GM12878 (cell line): ENCODE data around the gene TBCE. TPM values are rescaled to one million over a fixed set of nuclear protein-coding genes. Genes with fewer than 3 reads are reported as not detected.

ENCODE experiments used
- ATAC-seq: fragments of 200-7000 bp; cut with Tn5 transposase; 3 replicates; pipeline ENCODE4 v1.9.1; 2020; ENCODE audit warnings: mild to moderate bottlenecking, moderate library complexity
- BruUV-seq: library from RNA; stranded (reverse); fragments of 400-500 nt; replicated peaks from 2 replicates; lab custom pipeline; 2021; lab: Mats Ljungman, UMichigan
- CTCF ChIA-PET: fragments of 300-600 bp; sonication (Branson Sonifier 250); formaldehyde crosslinking; extraction: SDS; loops from one replicate; lab custom pipeline; 2021; ENCODE audit warnings: inconsistent platforms; lab: Yijun Ruan, JAX
- POLR2A ChIA-PET: fragments of 350-600 bp; formaldehyde crosslinking; extraction: SDS; loops from one replicate; lab custom pipeline; 2021; ENCODE audit warnings: inconsistent platforms; lab: Charles Lee
- RAD21 ChIA-PET: fragments of 300-600 bp; sonication (Branson Sonifier 250); formaldehyde crosslinking; loops from one replicate; lab custom pipeline; 2023; ENCODE audit warnings: antibody characterized with exemption; ENCODE audit not compliant: unreplicated experiment; lab: Charles Lee
- SMC1A ChIA-PET: fragments of 300-600 bp; sonication (Branson Sonifier 250); formaldehyde crosslinking; loops from one replicate; lab custom pipeline; 2023; ENCODE audit not compliant: unreplicated experiment, uncharacterized antibody; lab: Charles Lee
- DNase-seq: peaks from one replicate; pipeline ENCODE4 v3.0.0-alpha.2; 2011; ENCODE audit warnings: low read depth, low spot score
- FAIRE-seq: peaks from 3 replicates; lab custom pipeline; 2011; peaks lifted over from hg19 to GRCh38; lab: Jason Lieb, UNC
- H2AFZ ChIP-seq: 2 replicates; pipeline ENCODE4 v1.6.0; 2011; ENCODE audit warnings: low read depth, low read length, control low read depth; ENCODE audit not compliant: control insufficient read depth
- H3K27ac ChIP-seq: 2 replicates; pipeline ENCODE4 v1.5.1; 2011; ENCODE audit warnings: control low read depth; ENCODE audit not compliant: control insufficient read depth, insufficient read depth
- H3K27me3 ChIP-seq, 2 experiments: replicated peaks in 1 of 2; 2 replicates each; pipeline versions ENCODE4 v1.6.0 to v1.6.1; 2011; ENCODE audit warnings: low read length in 1 of 2; ENCODE audit not compliant: control insufficient read depth in 2 of 2, insufficient read depth in 2 of 2
- H3K36me3 ChIP-seq, 2 experiments: 2 replicates each; pipeline ENCODE4 v1.5.1; 2011; ENCODE audit warnings: low read length in 1 of 2; ENCODE audit not compliant: control insufficient read depth in 2 of 2, insufficient read depth in 2 of 2
- H3K4me1 ChIP-seq: 2 replicates; pipeline ENCODE4 v1.6.1; 2011; ENCODE audit warnings: mild to moderate bottlenecking, low read length, moderate library complexity, mixed read lengths; ENCODE audit not compliant: control insufficient read depth, insufficient read depth
- H3K4me2 ChIP-seq: 2 replicates; pipeline ENCODE4 v1.6.0; 2011; ENCODE audit warnings: control low read depth; ENCODE audit not compliant: control insufficient read depth, insufficient read depth
- H3K4me3 ChIP-seq: fragments of 200-600 bp; sonication (generic); 2 replicates; pipeline ENCODE4 v1.5.1; 2016
- H3K79me2 ChIP-seq: 2 replicates; pipeline ENCODE4 v1.6.0; 2011; ENCODE audit warnings: low read length; ENCODE audit not compliant: control insufficient read depth, insufficient read depth
- H3K9ac ChIP-seq: 2 replicates; pipeline ENCODE4 v1.8.0; 2011; ENCODE audit warnings: low read length, control low read depth, mixed read lengths; ENCODE audit not compliant: control insufficient read depth, insufficient read depth
- H3K9me3 ChIP-seq: replicated peaks from 3 replicates; pipeline ENCODE4 v1.5.1; 2011; ENCODE audit warnings: mild to moderate bottlenecking, low read length; ENCODE audit not compliant: control insufficient read depth, insufficient read depth
- H4K20me1 ChIP-seq: 2 replicates; pipeline ENCODE4 v1.6.0; 2011; ENCODE audit not compliant: control insufficient read depth, insufficient read depth
- HDAC6 ChIP-seq: fragments of 200-600 bp; sonication (generic); IDR thresholded peaks from one replicate; pipeline ENCODE4 v1.8.0; 2017; ENCODE audit warnings: antibody characterized with exemption; ENCODE audit not compliant: unreplicated experiment
- HDGF ChIP-seq: fragments of 450-650 bp; IDR thresholded peaks from 2 replicates; pipeline ENCODE4 v1.6.1; 2016; ENCODE audit warnings: antibody characterized with exemption
- IKZF1 ChIP-seq: fragments of 450-650 bp; conservative IDR thresholded peaks from 2 replicates; pipeline ENCODE4 v1.6.1; 2017; ENCODE audit warnings: antibody characterized with exemption, mild to moderate bottlenecking
- KDM1A ChIP-seq: fragments of 200-600 bp; sonication (generic); IDR thresholded peaks from 2 replicates; pipeline ENCODE4 v1.6.1; 2016; ENCODE audit warnings: borderline replicate concordance
- MEF2A ChIP-seq: IDR thresholded peaks from 2 replicates; pipeline ENCODE4 v1.6.1; 2011; ENCODE audit warnings: low read depth, mild to moderate bottlenecking, low read length, moderate library complexity; ENCODE audit not compliant: insufficient read depth
- MEF2B ChIP-seq: fragments of 450-650 bp; IDR thresholded peaks from 2 replicates; pipeline ENCODE4 v1.6.1; 2018; ENCODE audit warnings: mild to moderate bottlenecking, moderate library complexity; ENCODE audit not compliant: partially characterized antibody, poor library complexity, severe bottlenecking
- NR2F1 ChIP-seq: fragments of 450-650 bp; conservative IDR thresholded peaks from 2 replicates; pipeline ENCODE4 v1.6.1; 2017; ENCODE audit warnings: mild to moderate bottlenecking
- RAD51 ChIP-seq: fragments of 450-650 bp; IDR thresholded peaks from 2 replicates; pipeline ENCODE4 v1.6.1; 2016; ENCODE audit warnings: moderate library complexity, mild to moderate bottlenecking, inconsistent platforms
- SIN3A ChIP-seq: IDR thresholded peaks from 2 replicates; pipeline ENCODE4 v1.6.1; 2012; ENCODE audit warnings: low read depth, low read length, improper control_type of control experiment
- SUPT20H ChIP-seq: IDR thresholded peaks from 2 replicates; pipeline ENCODE4 v1.6.1; 2011; ENCODE audit warnings: low read depth, mild to moderate bottlenecking, low read length, moderate library complexity, borderline replicate concordance; ENCODE audit not compliant: control insufficient read depth
- SUZ12 ChIP-seq: fragments of 200-600 bp; sonication (generic); IDR thresholded peaks from one replicate; pipeline ENCODE4 v1.6.1; 2018; ENCODE audit warnings: antibody characterized with exemption, mild to moderate bottlenecking; ENCODE audit not compliant: unreplicated experiment
- YY1 ChIP-seq: IDR thresholded peaks from 2 replicates; pipeline ENCODE4 v1.6.1; 2011; ENCODE audit warnings: low read depth, mild to moderate bottlenecking, low read length
- ZNF384 ChIP-seq: IDR thresholded peaks from 2 replicates; pipeline ENCODE4 v1.6.1; 2012; ENCODE audit warnings: low read depth, mild to moderate bottlenecking, low read length, improper control_type of control experiment, borderline replicate concordance
- WGBS: methylation state at CpG from one replicate; pipeline ENCODE4 v1.1.6; 2016; ENCODE audit warnings: low lambda C conversion rate; ENCODE audit not compliant: insufficient replicate concordance, insufficient coverage; ENCODE audit errors: missing lambda C conversion rate; 5-methylcytosine and 5-hydroxymethylcytosine counted together
- in situ Hi-C: fragments of 300-500 bp; cut with MboI; formaldehyde crosslinking; loops from 9 replicates; pipeline ENCODE4 v1.14.3; 2018; ENCODE audit warnings: mixed read lengths
- intact Hi-C: fragments of 100-400 bp; cut with micrococcal nuclease; formaldehyde crosslinking; loops from one replicate; pipeline ENCODE4 v1.14.2; 2022; ENCODE audit not compliant: unreplicated experiment
- polyA plus RNA-seq, 11 experiments: library from polyadenylated mRNA; depleted of rRNA in 4 of 11; unstranded in 6 of 11; stranded (reverse) in 5 of 11; fragments of >200 nt; fragmentation: Nextera tagmentation in 4 of 11; fragmentation: Illumina TruSeq in 1 of 11; extraction: Ambion mirVana in 4 of 11; extraction: Trizol in 1 of 11; gene quantifications; 1 replicate in 1 of 11; 2 replicates in 10 of 11; pipeline versions ENCODE4 v1.2.1 to v1.2.3, GENCODE V29; 2011 to 2016; ENCODE audit warnings: inconsistent platforms in 2 of 11, missing spikeins in 2 of 11, low read depth in 1 of 11
- total RNA-seq, 4 experiments: library from RNA; depleted of rRNA in 3 of 4; stranded (reverse); fragments of >200 nt in 3 of 4; fragmentation: Illumina TruSeq in 1 of 4; extraction: Trizol in 1 of 4; gene quantifications; 2 replicates each; pipeline versions ENCODE4 v1.2.1 to v1.2.3, GENCODE V29; 2013 to 2021
- TF ChIP-seq, protein P1 (sequence below): fragments of 150-350 bp; IDR thresholded peaks from 2 replicates; pipeline ENCODE4 v1.6.1; 2014; ENCODE audit warnings: mild to moderate bottlenecking, low read depth, low read length

The TBCE gene
- total and polyA plus RNA-seq, 10 of the 15 experiments (the other 5 are each of a cell fraction or from before 2014, with no cell fraction given), result 22.7 to 48.7 (median 29.2) TPM

DNA sequence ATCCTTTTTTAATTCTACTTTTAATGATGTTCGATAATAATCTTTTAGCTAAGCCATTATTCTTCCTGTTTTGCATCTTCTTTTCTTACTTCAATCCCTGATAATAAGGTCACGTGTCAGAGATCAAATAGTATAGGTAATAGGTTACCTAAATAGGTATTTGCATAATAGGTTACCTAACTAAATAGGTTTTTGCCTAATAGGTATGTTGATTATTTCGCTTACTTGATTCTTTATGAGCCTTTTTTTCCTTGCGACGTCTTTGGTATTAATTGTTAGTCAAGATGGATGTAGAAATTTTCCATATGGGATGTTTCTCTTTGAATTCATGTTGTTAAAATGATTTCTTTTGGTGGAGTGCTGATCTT lies 36.3 kb upstream of the TBCE start:
- peak overlapping the region; percentile 92; the same call in 1 of the 2 replicates for H3K4me3 ChIP-seq
- H2AFZ ChIP-seq, result no peak overlapping the region
- ATAC-seq (no peak), DNase-seq (no peak), FAIRE-seq (no peak)
- H3K9me3 ChIP-seq, result no peaks in the 10 kb centered on the region
- ChIA-PET CTCF (interaction anchor here (1.1 to 3.6 kb wide), 10 partner anchors 10 to 169 kb away, joined by 3 to 23 read pairs (median 8); no protein-coding TSS in a partner anchor), RAD21 (interaction anchor here (1.2 to 2.5 kb wide), 4 partner anchors 70 to 86 kb away, joined by 3 to 8 read pairs (median 6); no protein-coding TSS in a partner anchor), SMC1A (interaction anchor here (0.7 to 4.5 kb wide), 12 partner anchors 11 to 235 kb away, joined by 3 to 38 read pairs (median 5); no protein-coding TSS in a partner anchor), POLR2A (interaction anchor here (0.8 to 1.9 kb wide), 2 partner anchors 56 to 173 kb away, joined by 3 to 5 read pairs; partner anchors contain the start of gene B3GALNT2)
- no peaks in the 10 kb centered on the region for H3K27me3 ChIP-seq
- peak overlapping the region; percentile 78 for H3K4me2 ChIP-seq
- H4K20me1 ChIP-seq, result no peaks in the 10 kb centered on the region
- peaks cover 0 to 6% of the 10 kb centered on the region in 2 experiments; a peak in 1 of 4 replicates for H3K36me3 ChIP-seq
- in situ Hi-C loops, result no loop called here
- BruUV-seq, result no TSS peak
- intact Hi-C loops, result loop anchor here (2.0 kb wide), 1 partner anchor 84 kb away; no protein-coding TSS in a partner anchor
- TF ChIP-seq NR2F1, result no peak
- TF ChIP-seq RAD51, result peak; percentile 56; the same call in 1 of the 2 replicates
- WGBS, result 72% methylated on average over 5 of the region's 5 CpGs
- H3K27ac ChIP-seq, result no peak overlapping the region
- peaks cover 66% of the 10 kb centered on the region for H3K79me2 ChIP-seq
- H3K9ac ChIP-seq, result peak overlapping the region; percentile 41; the same call in 1 of the 2 replicates
- peaks cover 8% of the 10 kb centered on the region; the same call in 1 of the 2 replicates for H3K4me1 ChIP-seq

DNA sequence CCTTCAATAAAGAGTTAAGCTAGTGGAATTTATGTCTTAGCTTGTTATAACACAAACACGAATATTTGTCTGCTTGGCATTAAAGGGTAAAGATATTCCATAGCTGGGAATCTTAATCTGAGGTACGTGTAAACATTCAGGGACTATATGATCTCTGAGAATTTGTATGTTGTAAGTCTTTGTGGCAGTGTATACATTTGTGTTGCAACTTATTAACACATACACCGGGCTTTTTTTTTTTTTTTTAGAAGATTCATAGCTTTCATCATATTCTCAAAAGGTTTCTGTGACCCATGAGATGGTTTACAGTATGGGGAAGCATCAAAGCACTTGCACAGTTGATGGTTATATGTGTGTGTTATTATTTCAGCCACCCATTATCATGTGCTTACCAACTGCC lies 35.8 kb upstream of the TBCE start:
- Histone ChIP-seq H3K9me3 (no peaks in the 10 kb centered on the region), H3K4me2 (peak overlapping the region; percentile 78), H3K4me3 (0 out of 2 replicates have a peak overlapping the region, but pooled peaks have one; percentile 92), H4K20me1 (no peaks in the 10 kb centered on the region), H2AFZ (no peak overlapping the region), H3K36me3 (peaks cover 0 to 6% of the 10 kb centered on the region in 2 experiments; a peak in 1 of 4 replicates), H3K79me2 (peaks cover 61% of the 10 kb centered on the region), H3K4me1 (peaks cover 8% of the 10 kb centered on the region; the same call in 1 of the 2 replicates), H3K27ac (no peak overlapping the region), H3K27me3 (no peaks in the 10 kb centered on the region), H3K9ac (no peak overlapping the region)
- DNase-seq (no peak), ATAC-seq (no peak), FAIRE-seq (no peak)
- ChIA-PET CTCF (interaction anchor here (1.4 to 3.6 kb wide), 9 partner anchors 9 to 169 kb away, joined by 3 to 23 read pairs (median 9); no protein-coding TSS in a partner anchor), POLR2A (interaction anchor here (0.6 to 1.9 kb wide), 4 partner anchors 56 to 793 kb away, joined by 3 to 5 read pairs (median 3); partner anchors contain the start of gene B3GALNT2), SMC1A (interaction anchor here (0.6 to 4.5 kb wide), 13 partner anchors 11 to 706 kb away, joined by 3 to 38 read pairs (median 3); no protein-coding TSS in a partner anchor), RAD21 (interaction anchor here (1.2 to 1.8 kb wide), 3 partner anchors 70 to 75 kb away, joined by 3 to 8 read pairs (median 5); no protein-coding TSS in a partner anchor)
- WGBS, result 83% methylated on average over 3 of the region's 3 CpGs
- intact Hi-C loops (loop anchor here (2.0 kb wide), 1 partner anchor 83 kb away; no protein-coding TSS in a partner anchor), in situ Hi-C loops (no loop called here)
- no TSS peak for BruUV-seq
- TF ChIP-seq MEF2A, result no peak
- no peak for TF ChIP-seq YY1
- TF ChIP-seq IKZF1, result no peak
- no peak for TF ChIP-seq MEF2B
- no peak for TF ChIP-seq KDM1A
- no peak for TF ChIP-seq SUPT20H
- TF ChIP-seq HDAC6, result no peak
- TF ChIP-seq, protein P1, sequence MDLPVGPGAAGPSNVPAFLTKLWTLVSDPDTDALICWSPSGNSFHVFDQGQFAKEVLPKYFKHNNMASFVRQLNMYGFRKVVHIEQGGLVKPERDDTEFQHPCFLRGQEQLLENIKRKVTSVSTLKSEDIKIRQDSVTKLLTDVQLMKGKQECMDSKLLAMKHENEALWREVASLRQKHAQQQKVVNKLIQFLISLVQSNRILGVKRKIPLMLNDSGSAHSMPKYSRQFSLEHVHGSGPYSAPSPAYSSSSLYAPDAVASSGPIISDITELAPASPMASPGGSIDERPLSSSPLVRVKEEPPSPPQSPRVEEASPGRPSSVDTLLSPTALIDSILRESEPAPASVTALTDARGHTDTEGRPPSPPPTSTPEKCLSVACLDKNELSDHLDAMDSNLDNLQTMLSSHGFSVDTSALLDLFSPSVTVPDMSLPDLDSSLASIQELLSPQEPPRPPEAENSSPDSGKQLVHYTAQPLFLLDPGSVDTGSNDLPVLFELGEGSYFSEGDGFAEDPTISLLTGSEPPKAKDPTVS, result no peak
- TF ChIP-seq SIN3A, result no peak
- TF ChIP-seq HDGF, result no peak
- no peak for TF ChIP-seq ZNF384
- TF ChIP-seq SUZ12, result no peak
